ENCODE measurements around the gene NYNRIN. TPM values are rescaled to one million over a fixed set of nuclear protein-coding genes. Genes with fewer than 3 reads are reported as not detected.
A peak's percentile ranks its signal among the peaks of the same experiment; 100 is the strongest.
"Not testable (repeated sequence)": the region's sequence is repeated elsewhere in the genome, so short reads cannot be mapped to it uniquely, and the experiment has no call there.

The NYNRIN gene
- 8.0 TPM for total RNA-seq
- long read RNA-seq, full-length matches to known transcripts = 2 of 17 reads
- long read RNA-seq, partial matches to known transcripts = 14 of 17 reads
- long read RNA-seq, other reads (novel, unspliced or antisense) = 1 of 17 reads

- TF ChIP-seq, protein P1, sequence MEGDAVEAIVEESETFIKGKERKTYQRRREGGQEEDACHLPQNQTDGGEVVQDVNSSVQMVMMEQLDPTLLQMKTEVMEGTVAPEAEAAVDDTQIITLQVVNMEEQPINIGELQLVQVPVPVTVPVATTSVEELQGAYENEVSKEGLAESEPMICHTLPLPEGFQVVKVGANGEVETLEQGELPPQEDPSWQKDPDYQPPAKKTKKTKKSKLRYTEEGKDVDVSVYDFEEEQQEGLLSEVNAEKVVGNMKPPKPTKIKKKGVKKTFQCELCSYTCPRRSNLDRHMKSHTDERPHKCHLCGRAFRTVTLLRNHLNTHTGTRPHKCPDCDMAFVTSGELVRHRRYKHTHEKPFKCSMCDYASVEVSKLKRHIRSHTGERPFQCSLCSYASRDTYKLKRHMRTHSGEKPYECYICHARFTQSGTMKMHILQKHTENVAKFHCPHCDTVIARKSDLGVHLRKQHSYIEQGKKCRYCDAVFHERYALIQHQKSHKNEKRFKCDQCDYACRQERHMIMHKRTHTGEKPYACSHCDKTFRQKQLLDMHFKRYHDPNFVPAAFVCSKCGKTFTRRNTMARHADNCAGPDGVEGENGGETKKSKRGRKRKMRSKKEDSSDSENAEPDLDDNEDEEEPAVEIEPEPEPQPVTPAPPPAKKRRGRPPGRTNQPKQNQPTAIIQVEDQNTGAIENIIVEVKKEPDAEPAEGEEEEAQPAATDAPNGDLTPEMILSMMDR (IDR thresholded peaks at IDR 0.05; ENCODE audit: borderline replicate concordance) = no peak
- DNase-seq = peak; percentile 78
Observed at GRCh38 chr14:24398653-24399446, at the start of gene NYNRIN. TSS of gene NYNRIN (plus strand) at chr14:24399003. CDS start at chr14:24399247, 244 bp downstream.

GRCh38 chr14:24349742-24350141, 49.1 kb upstream of the NYNRIN start:
- DNase-seq = no peak

More at GRCh38 chr14:24398653-24399446, at the start of gene NYNRIN:
- no peaks in the 10 kb centered on the region for H3K27me3 ChIP-seq (ENCODE audit: low read depth)
- peaks cover 65% of the 10 kb centered on the region for H3K4me1 ChIP-seq
- intact Hi-C loops (cut with micrococcal nuclease) = no loop called here
- H3K36me3 ChIP-seq = no peaks in the 10 kb centered on the region
- H3K27ac ChIP-seq (replicated peaks) = peak within 1 kb of the TSS; percentile 87
- peak within 1 kb of the TSS; percentile 75 for H3K4me3 ChIP-seq
- H3K9me3 ChIP-seq (replicated peaks) = no peaks in the 10 kb centered on the region

DNA sequence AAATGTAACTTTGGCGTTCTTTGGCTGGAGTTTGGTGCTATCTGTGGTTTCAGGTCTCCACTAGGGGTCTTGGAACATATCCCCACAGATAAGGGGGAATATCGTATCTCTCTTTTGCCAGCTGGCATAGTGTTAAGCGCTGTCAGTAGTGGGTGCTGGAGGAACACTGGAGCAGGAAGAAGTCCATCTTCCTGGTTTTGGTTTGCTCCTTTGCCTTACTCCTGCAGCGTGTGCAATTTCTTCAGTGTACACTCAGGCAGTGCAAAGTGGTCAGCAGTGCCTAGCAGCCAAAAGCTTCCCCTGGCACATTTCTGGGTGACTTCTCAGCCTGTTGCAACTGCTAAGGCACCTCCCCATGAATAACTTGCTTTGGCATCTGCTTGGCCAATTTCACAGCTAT, 47.3 kb upstream of the NYNRIN start:
- intact Hi-C loops (cut with micrococcal nuclease) = no loop called here
- H3K4me3 ChIP-seq = no peak overlapping the region
- TF ChIP-seq, protein P1 (IDR thresholded peaks at IDR 0.05; ENCODE audit: borderline replicate concordance) = no peak
- no peaks in the 10 kb centered on the region for H3K36me3 ChIP-seq
- H3K27ac ChIP-seq (replicated peaks) = no peak overlapping the region
- no peaks in the 10 kb centered on the region for H3K9me3 ChIP-seq (replicated peaks)
- H3K4me1 ChIP-seq = peaks cover 15% of the 10 kb centered on the region
- peaks cover 41% of the 10 kb centered on the region for H3K27me3 ChIP-seq (ENCODE audit: low read depth)
- DNase-seq = no peak

More at GRCh38 chr14:24349742-24350141, 49.1 kb upstream of the NYNRIN start:
- H3K4me3 ChIP-seq = no peak overlapping the region
- intact Hi-C loops (cut with micrococcal nuclease) = no loop called here
- H3K4me1 ChIP-seq = peaks cover 17% of the 10 kb centered on the region
- TF ChIP-seq, protein P1 (IDR thresholded peaks at IDR 0.05; ENCODE audit: borderline replicate concordance) = no peak
- H3K27me3 ChIP-seq (ENCODE audit: low read depth) = peaks cover 44% of the 10 kb centered on the region
- H3K27ac ChIP-seq (replicated peaks) = no peak overlapping the region
- no peaks in the 10 kb centered on the region for H3K9me3 ChIP-seq (replicated peaks)
- no peaks in the 10 kb centered on the region for H3K36me3 ChIP-seq

DNA sequence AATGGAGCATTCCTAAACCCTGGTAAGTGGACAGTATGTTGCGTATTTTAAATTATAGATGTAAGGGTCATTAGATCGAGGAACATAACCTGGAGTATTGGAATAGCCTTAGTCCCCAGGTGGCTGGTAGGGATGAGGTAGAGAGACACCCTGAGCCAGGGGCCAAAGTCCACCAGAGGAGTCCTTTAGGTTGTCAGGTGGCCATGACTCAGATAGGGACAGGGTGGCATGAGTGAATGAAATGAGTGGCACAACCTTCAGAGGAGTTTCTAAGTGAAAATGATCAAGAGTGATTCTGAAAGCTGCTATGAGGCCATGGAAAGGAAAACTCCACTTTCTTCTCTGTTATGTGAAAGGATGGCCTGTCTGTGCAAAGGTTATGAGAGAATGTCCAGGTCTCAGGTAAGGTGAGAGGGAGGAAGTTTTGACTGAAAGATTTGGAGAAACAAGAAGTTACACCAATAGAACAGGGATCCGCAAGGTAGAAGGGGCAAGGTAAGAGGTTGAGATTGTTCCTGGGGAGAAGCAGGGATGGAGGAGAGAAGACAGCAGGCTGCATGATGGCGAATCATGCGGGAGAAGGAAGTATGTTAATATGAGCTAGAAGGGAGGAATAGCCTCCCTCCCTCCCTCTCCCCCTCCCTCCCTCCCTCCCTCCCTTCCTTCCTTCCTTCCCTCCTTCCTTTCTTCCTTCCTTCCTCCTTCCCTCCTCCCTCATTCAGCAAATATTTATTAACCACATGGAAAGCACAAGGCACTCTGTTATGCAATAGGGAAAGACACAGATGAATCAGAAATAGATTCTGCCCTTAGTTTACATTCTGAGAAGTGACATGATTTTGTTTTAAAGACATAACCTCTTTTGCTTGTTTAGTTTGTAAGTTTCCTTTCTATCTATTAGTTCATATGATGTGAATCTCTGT, 45.0 kb upstream of the NYNRIN start:
- intact Hi-C loops (cut with micrococcal nuclease) = no loop called here
- TF ChIP-seq, protein P1 (IDR thresholded peaks at IDR 0.05; ENCODE audit: borderline replicate concordance) = no peak
- no peaks in the 10 kb centered on the region for H3K9me3 ChIP-seq (replicated peaks)
- DNase-seq = no peak
- no peak overlapping the region for H3K4me3 ChIP-seq
- no peak overlapping the region for H3K27ac ChIP-seq (replicated peaks)
- no peaks in the 10 kb centered on the region for H3K4me1 ChIP-seq
- H3K36me3 ChIP-seq = no peaks in the 10 kb centered on the region
- H3K27me3 ChIP-seq (ENCODE audit: low read depth) = peaks cover 43% of the 10 kb centered on the region

DNA sequence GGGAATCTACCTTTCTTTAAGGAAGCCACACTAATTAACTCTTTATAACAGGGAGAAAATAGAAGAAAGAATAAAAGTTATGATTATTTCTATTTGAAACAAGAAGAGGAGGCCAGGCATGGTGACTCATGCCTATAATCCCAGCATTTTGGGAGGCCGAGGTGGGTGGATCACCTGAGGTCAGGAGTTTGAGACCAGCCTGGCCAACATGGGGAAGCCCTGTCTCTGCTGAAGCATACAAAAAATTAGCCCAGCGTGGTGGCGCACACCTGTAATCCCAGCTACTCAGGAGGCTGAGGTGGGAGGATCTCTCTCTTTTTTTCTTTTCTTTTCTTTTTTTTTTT, 44.3 kb upstream of the NYNRIN start:
- H3K27me3 ChIP-seq (ENCODE audit: low read depth) = peaks cover 43% of the 10 kb centered on the region
- H3K4me1 ChIP-seq; DNase-seq; H3K36me3 ChIP-seq; H3K27ac ChIP-seq (replicated peaks); H3K4me3 ChIP-seq; H3K9me3 ChIP-seq (replicated peaks); intact Hi-C loops (cut with micrococcal nuclease): not testable (repeated sequence)
